ENCODE results near the gene PTPRT. TPM values are rescaled to one million over a fixed set of nuclear protein-coding genes. Genes with fewer than 3 reads are reported as not detected.

The PTPRT gene
- polyA plus RNA-seq, 1 of the 3 experiments (the other 2 are of a cell fraction) = not detected

DNA sequence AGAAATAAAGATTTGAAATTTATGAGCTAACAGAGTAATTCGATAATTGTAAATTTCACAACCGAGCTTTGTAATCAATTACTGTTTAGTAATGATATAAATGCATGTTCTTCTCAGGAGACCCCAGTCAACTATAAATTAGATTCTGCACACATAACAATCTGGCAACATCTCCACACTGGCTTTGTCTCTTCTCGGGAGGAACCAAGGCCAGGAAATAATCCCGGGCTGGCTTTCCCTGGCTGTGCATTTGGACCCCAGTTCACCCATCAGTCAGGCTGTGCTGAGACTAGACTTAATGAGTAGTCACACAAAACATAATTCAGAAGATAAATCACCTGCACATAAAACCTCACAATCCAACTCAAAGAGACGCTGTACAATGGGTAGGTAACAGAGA is 65.5 kb downstream of the PTPRT start:
- ChIA-PET CTCF (no interaction called here), POLR2A (no interaction called here)
- H3K27ac ChIP-seq (ENCODE audit: low read depth in 2 of 2, low read length in 1 of 2) = no peak overlapping the region
- no peaks in the 10 kb centered on the region for H3K36me3 ChIP-seq (replicated peaks in 1 of 2; ENCODE audit: control insufficient read depth in 1 of 2, insufficient read depth in 2 of 2, low read length in 1 of 2)
- WGBS (ENCODE audit: low lambda C conversion rate) = 26% methylated on average over 5 of the region's 5 CpGs
- H2AFZ ChIP-seq (ENCODE audit: low read depth) = no peak overlapping the region
- no peaks in the 10 kb centered on the region for H3K79me2 ChIP-seq (ENCODE audit: insufficient read depth)
- no peak for DNase-seq
- no peak for TF ChIP-seq FOSL2 (IDR thresholded peaks at IDR 0.05; ENCODE audit: borderline replicate concordance, low read depth)
- no peak for TF ChIP-seq FOXM1 (IDR thresholded peaks at IDR 0.05; ENCODE audit: low read depth)
- no peak for TF ChIP-seq SIN3A (IDR thresholded peaks at IDR 0.05; ENCODE audit: borderline replicate concordance, low read depth, low read length)
- TF ChIP-seq, protein P1, sequence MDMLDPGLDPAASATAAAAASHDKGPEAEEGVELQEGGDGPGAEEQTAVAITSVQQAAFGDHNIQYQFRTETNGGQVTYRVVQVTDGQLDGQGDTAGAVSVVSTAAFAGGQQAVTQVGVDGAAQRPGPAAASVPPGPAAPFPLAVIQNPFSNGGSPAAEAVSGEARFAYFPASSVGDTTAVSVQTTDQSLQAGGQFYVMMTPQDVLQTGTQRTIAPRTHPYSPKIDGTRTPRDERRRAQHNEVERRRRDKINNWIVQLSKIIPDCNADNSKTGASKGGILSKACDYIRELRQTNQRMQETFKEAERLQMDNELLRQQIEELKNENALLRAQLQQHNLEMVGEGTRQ (IDR thresholded peaks at IDR 0.05; ENCODE audit: borderline replicate concordance, low read depth, low read length) = no peak
- TF ChIP-seq PBX3 (IDR thresholded peaks at IDR 0.05) = no peak
- TF ChIP-seq NRF1 (IDR thresholded peaks at IDR 0.05; ENCODE audit: low read depth, low read length) = no peak
- TF ChIP-seq SMC3 (IDR thresholded peaks at IDR 0.05; ENCODE audit: low read depth, low read length) = no peak
- no peak for TF ChIP-seq RCOR1 (IDR thresholded peaks at IDR 0.05; ENCODE audit: low read length)
- no peak for TF ChIP-seq RXRA (IDR thresholded peaks at IDR 0.05; ENCODE audit: borderline replicate concordance, low read depth)
- TF ChIP-seq, protein P2, sequence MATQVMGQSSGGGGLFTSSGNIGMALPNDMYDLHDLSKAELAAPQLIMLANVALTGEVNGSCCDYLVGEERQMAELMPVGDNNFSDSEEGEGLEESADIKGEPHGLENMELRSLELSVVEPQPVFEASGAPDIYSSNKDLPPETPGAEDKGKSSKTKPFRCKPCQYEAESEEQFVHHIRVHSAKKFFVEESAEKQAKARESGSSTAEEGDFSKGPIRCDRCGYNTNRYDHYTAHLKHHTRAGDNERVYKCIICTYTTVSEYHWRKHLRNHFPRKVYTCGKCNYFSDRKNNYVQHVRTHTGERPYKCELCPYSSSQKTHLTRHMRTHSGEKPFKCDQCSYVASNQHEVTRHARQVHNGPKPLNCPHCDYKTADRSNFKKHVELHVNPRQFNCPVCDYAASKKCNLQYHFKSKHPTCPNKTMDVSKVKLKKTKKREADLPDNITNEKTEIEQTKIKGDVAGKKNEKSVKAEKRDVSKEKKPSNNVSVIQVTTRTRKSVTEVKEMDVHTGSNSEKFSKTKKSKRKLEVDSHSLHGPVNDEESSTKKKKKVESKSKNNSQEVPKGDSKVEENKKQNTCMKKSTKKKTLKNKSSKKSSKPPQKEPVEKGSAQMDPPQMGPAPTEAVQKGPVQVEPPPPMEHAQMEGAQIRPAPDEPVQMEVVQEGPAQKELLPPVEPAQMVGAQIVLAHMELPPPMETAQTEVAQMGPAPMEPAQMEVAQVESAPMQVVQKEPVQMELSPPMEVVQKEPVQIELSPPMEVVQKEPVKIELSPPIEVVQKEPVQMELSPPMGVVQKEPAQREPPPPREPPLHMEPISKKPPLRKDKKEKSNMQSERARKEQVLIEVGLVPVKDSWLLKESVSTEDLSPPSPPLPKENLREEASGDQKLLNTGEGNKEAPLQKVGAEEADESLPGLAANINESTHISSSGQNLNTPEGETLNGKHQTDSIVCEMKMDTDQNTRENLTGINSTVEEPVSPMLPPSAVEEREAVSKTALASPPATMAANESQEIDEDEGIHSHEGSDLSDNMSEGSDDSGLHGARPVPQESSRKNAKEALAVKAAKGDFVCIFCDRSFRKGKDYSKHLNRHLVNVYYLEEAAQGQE (IDR thresholded peaks at IDR 0.05; ENCODE audit: low read depth, low read length) = no peak
- TF ChIP-seq JUND (IDR thresholded peaks at IDR 0.05) = no peak
- TF ChIP-seq, protein P3, sequence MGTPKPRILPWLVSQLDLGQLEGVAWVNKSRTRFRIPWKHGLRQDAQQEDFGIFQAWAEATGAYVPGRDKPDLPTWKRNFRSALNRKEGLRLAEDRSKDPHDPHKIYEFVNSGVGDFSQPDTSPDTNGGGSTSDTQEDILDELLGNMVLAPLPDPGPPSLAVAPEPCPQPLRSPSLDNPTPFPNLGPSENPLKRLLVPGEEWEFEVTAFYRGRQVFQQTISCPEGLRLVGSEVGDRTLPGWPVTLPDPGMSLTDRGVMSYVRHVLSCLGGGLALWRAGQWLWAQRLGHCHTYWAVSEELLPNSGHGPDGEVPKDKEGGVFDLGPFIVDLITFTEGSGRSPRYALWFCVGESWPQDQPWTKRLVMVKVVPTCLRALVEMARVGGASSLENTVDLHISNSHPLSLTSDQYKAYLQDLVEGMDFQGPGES (IDR thresholded peaks at IDR 0.05; ENCODE audit: low read depth, low read length) = no peak
- TF ChIP-seq MEF2A (IDR thresholded peaks at IDR 0.05; ENCODE audit: borderline replicate concordance, low read depth) = no peak
- no peak for TF ChIP-seq RAD21 (IDR thresholded peaks at IDR 0.05; ENCODE audit: low read length)
- no peak for TF ChIP-seq ELF1 (IDR thresholded peaks at IDR 0.05)
- no peak for TF ChIP-seq EP300 (IDR thresholded peaks at IDR 0.05; ENCODE audit: borderline replicate concordance in 1 of 2, low read depth in 1 of 2, low read length in 1 of 2)
- no peak for TF ChIP-seq ZBTB33 (IDR thresholded peaks at IDR 0.05; ENCODE audit: borderline replicate concordance, low read depth)
- H3K9ac ChIP-seq = no peak overlapping the region
- H3K4me2 ChIP-seq = no peak overlapping the region
- H3K27me3 ChIP-seq (ENCODE audit: insufficient read depth) = no peaks in the 10 kb centered on the region
- H3K9me3 ChIP-seq = no peaks in the 10 kb centered on the region
- H3K4me1 ChIP-seq (ENCODE audit: control insufficient read depth in 1 of 2, insufficient read depth in 2 of 2, low read depth in 1 of 2, low read length in 1 of 2) = no peaks in the 10 kb centered on the region
- H3K4me3 ChIP-seq (ENCODE audit: low read depth in 2 of 2, low read length in 1 of 2) = no peak overlapping the region
- no peaks in the 10 kb centered on the region for H4K20me1 ChIP-seq (ENCODE audit: insufficient read depth)
- H3F3A ChIP-seq (replicated peaks; ENCODE audit: insufficient read depth) = no peaks in the 10 kb centered on the region
- H3K9me2 ChIP-seq = no peaks in the 10 kb centered on the region

All from SK-N-SH (cell line).